ENCODE results near the gene CHST13. TPM values are rescaled to one million over a fixed set of nuclear protein-coding genes. Genes with fewer than 3 reads are reported as not detected.

The CHST13 gene
- total RNA-seq, 2 experiments from 2014 or later, result not detected

Other genes with a start within 250 kb of the CHST13 start
- under 1 TPM in 1 of 2 experiments, not detected in 1; 0.16 TPM for gene KLF15, start 166.7 kb upstream of the CHST13 start, total RNA-seq
- not detected for gene CFAP100, start 129.2 kb upstream of the CHST13 start, total RNA-seq
- gene ZXDC, start 48.3 kb upstream of the CHST13 start, total RNA-seq, result 10 to 100 TPM; 60.7 to 62.8 TPM
- not detected for gene UROC1, start 6.4 kb upstream of the CHST13 start, total RNA-seq
- not detected for gene C3orf22, start 34.8 kb downstream of the CHST13 start, total RNA-seq
- 1 to 10 TPM; 1.6 to 1.7 TPM for gene TXNRD3, start 131.0 kb downstream of the CHST13 start, total RNA-seq
- gene CHCHD6, start 180.1 kb downstream of the CHST13 start, total RNA-seq, result 1 to 10 TPM; 6.2 to 6.4 TPM